KBM-7 (cell line): Measurements from ENCODE around the gene BCL2L14.
"Not testable (repeated sequence)": the region's sequence is repeated elsewhere in the genome, so short reads cannot be mapped to it uniquely, and the experiment has no call there.

Experiments
- DNase-seq: peaks from one replicate; pipeline ENCODE4 v3.0.0-alpha.2; 2015
- in situ Hi-C: fragments of 300-500 bp; cut with MboI; formaldehyde crosslinking; loops from 2 replicates; pipeline ENCODE4 v1.14.3; 2020; ENCODE audit warnings: low sequenced_read_pairs, low pct_unique_long_range_greater_than_20kb, mixed read lengths

BCL2L14 gene

DNA sequence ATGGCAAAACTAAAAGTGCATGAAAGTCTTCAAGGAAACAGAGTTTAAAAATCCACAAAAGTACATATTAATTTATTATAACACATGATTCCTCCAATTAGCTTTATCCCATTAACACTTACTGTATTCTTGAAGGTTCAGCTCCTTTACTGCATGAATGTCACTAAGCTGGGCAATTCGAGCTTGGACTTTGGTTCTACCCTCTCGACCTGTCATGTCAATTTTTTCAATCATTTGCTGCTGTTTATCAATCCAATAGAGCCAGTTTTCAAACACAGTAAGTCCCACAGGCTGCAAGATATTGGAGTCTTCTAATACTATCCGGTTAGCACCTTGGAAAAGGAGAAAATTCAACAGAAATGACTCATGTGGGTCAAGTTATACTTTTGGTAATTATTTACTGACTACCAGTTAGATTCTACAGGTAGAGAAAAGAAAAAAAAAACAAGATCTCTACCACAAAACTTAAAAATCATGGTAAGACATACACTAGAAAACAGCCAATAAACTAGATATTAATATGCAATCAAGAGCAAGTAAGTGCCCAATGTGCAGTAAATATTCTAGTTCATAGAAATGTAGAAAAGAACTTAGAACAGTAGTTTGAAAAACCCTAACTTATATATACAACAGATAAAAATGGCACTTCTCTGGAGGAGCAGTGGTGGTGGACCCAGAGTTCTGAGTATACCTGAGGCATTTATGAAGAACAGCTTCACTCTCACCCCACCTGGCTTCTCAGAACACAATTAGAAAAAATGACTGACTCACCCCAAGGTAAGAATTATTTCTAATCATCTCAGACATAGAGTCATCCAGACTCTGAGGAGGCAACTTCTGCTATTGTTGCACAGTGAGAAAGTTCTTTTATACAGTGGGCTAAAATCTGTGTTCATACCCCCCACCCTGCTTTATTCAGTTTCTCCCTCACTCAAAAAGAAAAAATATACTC lies 67.7 kb downstream of the BCL2L14 start:
- in situ Hi-C loops = no loop called here
- DNase-seq = no peak

DNA sequence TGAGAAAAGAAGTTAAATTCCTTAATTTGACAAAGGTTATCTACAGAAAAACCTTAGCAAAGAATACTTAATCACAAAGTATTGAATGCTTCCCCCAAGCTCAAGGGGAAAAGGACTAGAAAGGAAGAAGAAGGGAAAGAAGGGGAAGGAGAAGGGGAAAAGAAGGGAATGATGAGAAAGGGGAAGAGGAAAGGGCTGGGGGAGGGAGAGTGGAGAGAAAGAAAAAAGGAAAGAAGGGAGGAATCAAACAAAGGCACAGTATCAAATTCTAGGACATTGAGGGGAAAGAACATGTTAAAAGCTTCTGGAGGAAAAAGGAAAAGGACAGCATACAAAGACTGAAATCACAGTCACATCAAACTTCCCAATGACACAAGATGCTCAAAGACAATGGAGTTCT lies 70.3 kb downstream of the BCL2L14 start:
- in situ Hi-C loops = no loop called here
- no peak for DNase-seq

DNA sequence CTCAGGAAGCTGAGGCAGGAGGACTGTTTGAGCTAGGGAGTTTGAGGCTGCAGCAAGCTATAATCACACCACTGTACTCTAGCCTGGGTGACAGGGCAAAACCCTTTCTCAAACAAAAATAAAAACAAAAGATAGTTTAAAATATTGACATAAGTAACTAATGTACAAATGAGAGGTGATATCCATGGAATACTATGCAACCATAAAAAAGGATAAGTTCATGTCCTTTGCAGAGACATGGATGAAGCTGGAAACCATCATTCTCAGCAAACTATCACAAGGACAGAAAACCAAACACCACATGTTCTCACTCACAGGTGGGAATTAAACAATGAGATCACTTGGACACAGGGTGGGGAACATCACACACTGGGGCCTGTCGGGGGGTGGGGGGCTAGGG lies 73.8 kb downstream of the BCL2L14 start:
- in situ Hi-C loops, DNase-seq: not testable (repeated sequence)

DNA sequence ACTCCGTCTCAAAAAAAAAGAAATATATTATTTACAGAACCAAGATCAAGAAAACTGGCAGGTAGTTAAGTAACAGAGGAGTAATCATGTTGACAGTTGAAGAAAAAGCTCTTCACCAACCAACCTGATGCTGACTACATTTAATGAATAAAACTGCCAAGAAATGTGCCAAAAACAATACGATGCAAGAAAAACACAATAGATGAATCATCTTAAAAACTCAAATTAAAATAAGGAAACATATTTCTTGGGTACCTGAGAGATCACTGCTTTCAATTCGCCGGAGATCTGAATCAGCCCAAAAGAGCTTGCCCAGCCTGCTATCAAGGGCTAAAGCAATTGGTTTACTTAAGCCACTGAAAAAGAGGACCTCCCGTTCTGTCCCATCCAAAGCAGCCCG lies 76.4 kb downstream of the BCL2L14 start:
- in situ Hi-C loops = no loop called here
- DNase-seq = no peak
